ENCODE results near the gene ADAMTS8. TPM values are rescaled to one million over a fixed set of nuclear protein-coding genes. Genes with fewer than 3 reads are reported as not detected.
A peak's percentile ranks its signal among the peaks of the same experiment; 100 is the strongest.

The ADAMTS8 gene
- total RNA-seq: 1 to 10 TPM; 2.5 to 7.8 TPM

- Histone ChIP-seq H3K27ac (peak within 1 kb of the TSS in 1 of 2 donors; percentile 54), H3K27me3 (peaks cover 0 to 4% of the 10 kb centered on the region in 2 donors), H3K4me1 (peaks cover 0 to 25% of the 10 kb centered on the region in 2 donors), H3K9me3 (no peaks in the 10 kb centered on the region), H3K4me3 (peak within 1 kb of the TSS; percentile 35 to 55), H3K36me3 (no peaks in the 10 kb centered on the region)
- DNase-seq (ENCODE audit: low spot score): no peak
- no peak for TF ChIP-seq CTCF (IDR thresholded peaks at IDR 0.05)
These were observed at the start of gene ADAMTS8 for GRCh38 chr11:130428316-130429119. ADAMTS8 (minus strand) TSS chr11:130428609; CDS start chr11:130428286, 323 bp downstream.

- no peak for TF ChIP-seq CTCF (IDR thresholded peaks at IDR 0.05)
- Histone ChIP-seq H3K27ac (peak overlapping the region; percentile 80 to 93), H3K4me1 (peaks cover 0 to 59% of the 10 kb centered on the region in 2 donors), H3K4me3 (no peak overlapping the region), H3K36me3 (peaks cover 23% of the 10 kb centered on the region), H3K27me3 (no peaks in the 10 kb centered on the region), H3K9me3 (no peaks in the 10 kb centered on the region)
- DNase-seq (ENCODE audit: low spot score): no peak
These were observed 49.3 kb upstream of the ADAMTS8 start for GRCh38 chr11:130477586-130478203.

GRCh38 chr11:130476922-130477491 lies 48.6 kb upstream of the ADAMTS8 start:
- H3K4me1 ChIP-seq: peaks cover 0 to 57% of the 10 kb centered on the region in 2 donors
- no peak for TF ChIP-seq CTCF (IDR thresholded peaks at IDR 0.05)
- peak; percentile 57 for DNase-seq (ENCODE audit: low spot score)

GRCh38 chr11:130476200-130476921 lies 48.0 kb upstream of the ADAMTS8 start:
- peaks cover 36% of the 10 kb centered on the region for H3K36me3 ChIP-seq
- no peak for TF ChIP-seq CTCF (IDR thresholded peaks at IDR 0.05)
- H3K27ac ChIP-seq: peak overlapping the region; percentile 80 to 93
- H3K27me3 ChIP-seq: no peaks in the 10 kb centered on the region
- peak; percentile 59 for DNase-seq (ENCODE audit: low spot score)
- H3K9me3 ChIP-seq: no peaks in the 10 kb centered on the region
- no peak overlapping the region for H3K4me3 ChIP-seq
- peaks cover 0 to 53% of the 10 kb centered on the region in 2 donors for H3K4me1 ChIP-seq

More at GRCh38 chr11:130476922-130477491, 48.6 kb upstream of the ADAMTS8 start:
- Histone ChIP-seq H3K9me3 (no peaks in the 10 kb centered on the region), H3K4me3 (no peak overlapping the region), H3K36me3 (peaks cover 30% of the 10 kb centered on the region), H3K27ac (peak overlapping the region; percentile 80 to 93), H3K27me3 (no peaks in the 10 kb centered on the region)

- DNase-seq (ENCODE audit: low spot score): peak; percentile 56
- Histone ChIP-seq H3K27me3 (no peaks in the 10 kb centered on the region), H3K36me3 (peaks cover 44% of the 10 kb centered on the region), H3K27ac (peak overlapping the region; percentile 80 to 93), H3K4me3 (no peak overlapping the region), H3K4me1 (peaks cover 0 to 45% of the 10 kb centered on the region in 2 donors), H3K9me3 (no peaks in the 10 kb centered on the region)
- TF ChIP-seq CTCF (IDR thresholded peaks at IDR 0.05): no peak
These were observed 47.1 kb upstream of the ADAMTS8 start for GRCh38 chr11:130475426-130476053.

All from right atrium auricular region (tissue), 2 donors.